ENCODE results near the gene NR5A2.

NR5A2 gene

GRCh38 chr1:200027264-200027823, at the start of gene NR5A2:
NR5A2 (plus strand) TSS chr1:200027710; CDS start chr1:200027848, 138 bp downstream.
- DNase-seq (ENCODE audit: low spot score) = no peak

- DNase-seq (ENCODE audit: low spot score) = no peak
These were observed 49.0 kb upstream of the NR5A2 start for GRCh38 chr1:199978408-199978940.

DNA sequence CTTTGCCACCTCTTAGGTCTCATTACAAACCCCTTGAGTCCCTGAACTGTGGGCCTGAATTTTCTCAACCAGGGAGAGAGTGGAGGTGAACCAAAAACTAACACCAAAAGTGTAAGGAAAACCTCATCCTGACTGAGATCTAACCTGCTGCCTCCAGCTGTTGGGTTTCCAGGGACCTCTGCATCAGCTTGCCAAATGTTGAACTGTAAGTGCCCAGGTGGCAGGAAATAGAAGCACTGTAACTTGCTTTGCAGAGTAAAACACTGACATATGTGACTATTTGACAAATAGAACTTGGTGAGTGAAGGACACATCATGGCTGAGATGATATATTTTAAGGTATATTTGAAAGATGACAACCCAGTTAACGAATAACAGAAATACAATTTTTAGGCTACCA, 48.4 kb upstream of the NR5A2 start:
- DNase-seq (ENCODE audit: low spot score) = no peak

DNA sequence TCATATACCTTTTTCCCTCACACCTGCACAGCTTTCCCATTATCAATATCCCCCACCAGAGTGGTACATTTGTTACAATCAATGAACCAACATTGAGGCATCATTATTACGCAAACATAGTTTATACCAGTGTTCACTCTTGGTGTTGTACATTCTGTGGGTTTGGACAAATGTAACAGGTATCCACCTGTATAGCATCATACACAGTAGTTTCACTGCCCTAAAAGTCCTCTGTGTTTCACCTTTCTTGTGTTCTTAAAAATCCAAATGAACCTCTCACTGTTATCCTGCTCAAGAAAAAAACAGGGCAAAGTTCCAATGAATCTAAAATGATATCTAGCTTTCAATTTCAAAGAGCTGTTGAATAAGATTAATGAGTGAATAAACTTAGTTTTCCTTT, 45.9 kb upstream of the NR5A2 start:
- DNase-seq (ENCODE audit: low spot score) = no peak

DNA sequence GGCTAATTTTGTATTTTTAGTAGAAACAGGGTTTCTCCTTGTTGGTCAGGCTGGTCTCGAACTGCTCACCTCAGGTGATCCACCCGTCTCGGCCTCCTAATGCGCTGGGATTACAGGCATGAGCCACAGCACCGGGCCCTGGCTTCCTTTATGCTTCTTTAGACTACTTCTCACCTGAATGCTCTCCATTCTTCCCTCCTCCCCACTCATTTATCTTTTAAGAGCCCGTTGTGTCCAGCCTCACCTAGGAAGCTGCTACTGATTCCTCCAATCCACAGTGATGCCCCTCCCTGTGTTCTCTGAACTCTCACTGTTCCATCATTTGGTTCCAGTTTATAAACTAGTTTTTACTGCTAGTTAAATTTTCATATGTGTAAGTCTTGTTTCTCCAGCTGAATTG, 44.9 kb upstream of the NR5A2 start:
- DNase-seq (ENCODE audit: low spot score) = no peak

GRCh38 chr1:199983531-199983930, 44.0 kb upstream of the NR5A2 start:
- no peak for DNase-seq (ENCODE audit: low spot score)

- no peak for DNase-seq (ENCODE audit: low spot score)
These were observed 32.3 kb upstream of the NR5A2 start for GRCh38 chr1:199995096-199995685.

DNA sequence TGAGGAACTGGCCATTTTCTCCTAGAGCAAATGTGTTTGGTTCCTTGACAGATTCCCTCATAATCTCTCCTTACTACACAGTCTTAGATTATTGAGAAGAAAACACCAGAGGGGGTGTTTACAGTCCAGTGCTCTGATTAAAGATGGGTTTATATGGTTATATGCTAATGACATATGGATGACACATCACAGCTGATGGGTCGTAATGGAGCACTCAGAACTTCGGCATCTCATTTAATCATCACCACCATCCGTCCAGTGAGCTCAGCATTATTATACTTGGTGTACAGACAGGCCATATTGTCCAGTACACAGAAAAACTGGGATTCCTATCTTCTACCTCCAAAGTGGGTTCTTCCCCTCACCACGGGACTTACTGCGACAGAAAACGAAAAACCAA, 22.3 kb upstream of the NR5A2 start:
- DNase-seq (ENCODE audit: low spot score) = no peak

DNA sequence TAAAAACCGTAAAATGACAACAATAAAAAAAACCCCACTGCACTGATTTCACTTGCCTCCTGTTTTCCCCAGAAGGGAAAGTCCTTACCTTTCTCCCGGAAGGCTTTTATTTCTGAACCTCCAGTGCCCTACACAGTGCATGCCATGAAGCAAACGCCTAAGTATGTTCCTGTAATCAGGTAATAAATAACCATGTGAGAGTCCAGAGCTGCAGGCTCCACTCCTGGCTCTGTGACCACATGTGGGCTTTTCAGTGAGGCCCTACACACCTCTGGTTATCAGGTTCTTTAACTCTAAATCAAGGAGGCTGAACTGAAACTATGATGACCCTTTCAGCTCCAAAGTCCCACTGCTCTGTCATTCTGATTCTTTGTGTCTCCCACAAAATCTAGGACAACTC, 20.8 kb upstream of the NR5A2 start:
- DNase-seq (ENCODE audit: low spot score) = no peak

DNA sequence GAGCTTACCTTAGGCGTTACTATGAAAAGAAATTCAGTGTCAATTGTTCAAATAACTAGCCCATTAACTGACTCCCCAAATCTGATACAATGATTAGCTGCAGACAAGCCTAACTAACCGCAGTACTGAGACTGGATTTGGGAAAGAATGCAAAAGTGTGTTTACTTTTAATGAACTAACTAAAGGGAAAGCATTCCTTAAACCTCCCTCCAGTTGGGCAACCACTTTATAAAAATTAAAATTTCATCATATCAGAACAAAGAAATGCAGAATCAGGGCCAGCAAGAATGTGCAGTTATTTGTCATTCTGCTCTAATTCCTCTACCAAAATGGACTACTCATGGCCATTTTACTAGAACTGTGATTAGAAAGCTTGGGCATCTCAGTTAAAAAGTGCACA, 11.7 kb upstream of the NR5A2 start:
- no peak for DNase-seq (ENCODE audit: low spot score)

DNA sequence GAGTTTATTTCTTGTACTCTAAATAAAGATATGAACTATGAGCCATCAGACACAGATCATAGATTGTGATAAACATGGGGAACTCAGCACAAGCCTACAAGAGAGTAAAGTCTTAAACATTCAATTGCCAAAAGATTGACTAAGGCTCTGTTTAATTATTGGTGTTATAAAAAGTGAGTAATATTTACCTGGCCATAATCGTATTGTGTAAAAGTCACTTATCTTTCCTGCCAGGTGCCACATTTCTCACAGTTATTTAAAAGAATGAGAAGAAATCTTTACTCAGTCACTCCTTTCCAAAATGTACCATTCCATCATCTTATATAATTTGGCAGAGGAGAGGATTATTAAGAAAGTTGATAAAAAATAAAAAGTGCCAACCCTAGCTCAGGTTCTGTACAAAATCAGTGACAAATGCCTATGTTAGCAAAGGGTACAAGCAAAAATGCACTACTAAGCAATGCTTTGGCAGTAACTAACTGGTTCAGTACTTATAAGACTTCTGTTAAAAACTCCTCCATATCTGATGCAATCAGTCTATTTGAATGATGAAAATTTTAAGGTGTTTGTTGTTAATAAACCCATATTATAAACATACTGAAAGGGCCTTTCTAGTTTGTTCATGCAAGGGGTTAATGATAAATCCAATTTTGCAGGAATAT, 5.8 kb upstream of the NR5A2 start:
- DNase-seq (ENCODE audit: low spot score) = no peak

DNA sequence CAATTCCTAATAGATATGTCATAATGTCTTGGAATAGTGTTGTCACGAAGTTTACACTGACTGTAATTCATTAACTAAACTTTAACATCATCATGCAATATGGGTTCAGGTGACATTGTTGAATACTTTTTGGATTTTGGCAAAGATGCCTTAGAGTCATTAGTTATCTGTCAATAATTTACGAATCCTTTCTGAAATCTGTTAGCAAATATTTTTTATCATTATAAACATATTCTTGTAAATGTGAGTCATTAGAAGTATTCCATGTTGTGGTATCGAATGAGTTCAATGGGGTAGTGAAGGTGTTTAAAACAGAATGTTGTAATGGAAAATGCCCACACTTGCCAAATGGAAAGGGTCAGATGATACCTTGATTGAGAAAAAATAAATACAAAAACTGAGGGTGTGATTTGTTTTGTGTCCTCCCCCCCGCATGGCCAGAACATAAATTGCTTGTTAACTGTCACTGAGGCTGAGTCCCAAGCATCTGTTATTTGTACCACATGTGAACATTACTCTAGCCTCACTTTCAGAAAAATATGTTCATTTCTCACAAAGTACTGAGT, 5.2 kb upstream of the NR5A2 start:
- DNase-seq (ENCODE audit: low spot score) = no peak

GRCh38 chr1:200028586-200029034, 1.1 kb downstream of the NR5A2 start:
- DNase-seq (ENCODE audit: low spot score) = no peak

- DNase-seq (ENCODE audit: low spot score) = no peak
These were observed 1.7 kb downstream of the NR5A2 start for GRCh38 chr1:200029035-200029821.

DNA sequence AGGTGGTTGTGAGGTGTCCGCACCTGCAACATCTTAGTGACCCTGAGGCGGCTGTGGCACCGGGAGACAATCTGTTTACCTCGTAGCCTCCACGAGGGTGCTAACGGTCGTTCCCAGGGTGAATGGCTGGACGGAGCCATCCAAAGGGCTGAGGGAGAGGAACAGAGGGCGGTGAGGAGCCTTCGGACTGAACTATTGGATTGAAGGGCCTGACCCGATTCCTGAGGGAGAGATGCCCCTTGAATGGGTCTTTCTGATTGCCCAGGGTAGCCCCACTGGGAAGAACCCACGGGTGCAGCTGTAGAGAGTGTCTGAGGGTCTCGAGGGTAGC, 2.3 kb downstream of the NR5A2 start:
- DNase-seq (ENCODE audit: low spot score) = no peak

GRCh38 chr1:200030791-200031190, 3.3 kb downstream of the NR5A2 start:
- no peak for DNase-seq (ENCODE audit: low spot score)

DNA sequence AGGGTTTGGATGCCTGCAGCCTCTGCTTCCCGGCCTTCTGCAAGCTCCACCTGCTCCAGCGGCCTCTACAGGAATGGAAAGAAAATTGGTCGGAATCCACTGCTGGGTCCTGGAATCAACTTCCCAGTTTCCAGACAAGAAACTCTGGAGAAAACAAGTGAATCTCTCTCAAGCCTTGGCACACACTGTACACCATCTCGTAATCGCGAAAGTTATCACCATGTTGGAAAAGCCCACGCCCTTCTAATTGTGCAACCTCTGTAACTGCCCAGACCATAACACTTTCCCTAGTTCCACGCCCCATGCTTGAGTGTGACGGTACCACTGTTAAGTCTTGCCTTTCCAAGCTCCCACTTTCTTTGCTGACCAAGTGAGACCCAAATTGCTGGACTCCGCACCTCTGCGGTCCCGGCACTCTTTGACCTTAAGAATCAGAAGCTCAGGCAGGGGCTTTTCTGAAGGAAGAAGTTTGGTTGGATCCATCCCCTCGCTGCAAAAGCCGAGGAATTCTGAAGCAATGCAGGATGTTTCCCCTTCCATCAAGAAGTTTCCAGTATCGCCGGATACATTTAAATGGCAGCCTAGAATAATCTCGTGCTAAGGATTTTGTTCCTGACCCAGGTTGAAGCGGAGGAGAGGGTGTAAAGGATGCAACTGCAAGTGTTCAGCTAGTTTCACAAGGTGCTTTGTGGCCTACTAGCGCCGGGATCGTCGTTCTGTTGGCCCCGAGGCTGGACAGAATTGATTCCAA, 6.2 kb downstream of the NR5A2 start:
- DNase-seq (ENCODE audit: low spot score) = no peak

- DNase-seq (ENCODE audit: low spot score) = no peak
These were observed 6.7 kb downstream of the NR5A2 start for GRCh38 chr1:200034262-200034557.

DNA sequence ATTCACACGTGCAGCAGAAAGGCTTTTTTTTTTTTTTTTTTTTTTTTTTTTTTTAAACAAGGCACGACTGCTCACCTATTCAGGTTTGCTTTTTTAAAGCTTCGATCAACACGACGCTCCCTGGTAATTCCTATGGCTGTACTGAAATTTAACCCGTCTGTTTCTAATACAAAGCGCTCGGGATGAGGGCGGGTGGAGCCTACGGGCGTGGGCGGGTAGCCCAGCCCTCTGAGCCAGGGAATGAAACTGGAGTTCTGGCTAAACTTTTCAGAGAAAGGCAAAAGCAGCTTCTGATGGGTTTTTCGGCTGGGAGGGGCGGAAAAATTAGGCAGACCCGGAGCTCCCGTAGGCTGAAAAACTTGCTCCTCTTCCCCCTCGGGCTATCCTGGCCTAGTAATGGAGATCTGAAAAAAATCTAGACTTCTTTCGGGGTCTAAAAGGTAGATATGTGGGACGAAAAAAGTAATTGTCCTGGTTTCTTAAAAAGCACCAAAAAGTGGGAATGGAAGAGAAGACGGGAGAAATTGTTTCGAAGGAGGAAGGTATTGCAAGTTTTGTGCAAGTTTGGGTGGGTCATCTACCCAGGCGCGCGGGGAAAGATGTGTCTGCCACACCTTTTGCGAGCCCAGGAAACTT, 7.4 kb downstream of the NR5A2 start:
- no peak for DNase-seq (ENCODE audit: low spot score)

GRCh38 chr1:200035397-200035955, 8.0 kb downstream of the NR5A2 start:
- no peak for DNase-seq (ENCODE audit: low spot score)

DNA sequence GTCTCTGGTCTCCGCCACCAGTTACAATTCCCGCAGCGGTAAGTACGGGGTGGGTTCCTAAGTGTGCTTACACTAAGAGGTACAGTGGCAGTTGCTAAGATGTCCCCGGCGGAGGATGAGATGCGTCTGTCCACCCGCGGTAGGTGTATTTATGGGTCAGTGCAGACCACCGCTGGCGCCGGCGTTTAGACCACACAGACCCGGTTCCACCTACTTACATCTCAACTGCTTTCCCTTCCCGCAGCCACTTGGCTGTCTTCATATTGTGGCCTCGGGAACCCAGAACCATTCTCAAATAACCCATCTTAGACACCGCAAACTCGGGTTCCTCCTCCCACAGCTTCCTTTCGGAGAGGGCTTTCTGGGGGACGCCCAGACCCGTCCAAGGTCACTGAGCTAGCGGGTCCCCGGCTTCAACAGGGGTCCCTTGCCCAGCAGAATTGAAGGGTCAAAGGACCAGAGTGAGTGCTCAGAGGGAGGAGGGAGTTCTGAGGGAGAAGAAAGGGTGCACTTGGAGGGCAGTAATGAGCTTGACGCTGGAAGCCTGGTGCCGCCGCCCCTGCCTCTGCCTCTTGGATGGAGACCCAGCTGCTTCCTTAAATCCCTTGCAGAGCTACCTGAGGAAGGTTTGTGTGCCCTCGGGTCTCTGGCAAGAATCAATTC, 8.6 kb downstream of the NR5A2 start:
- no peak for DNase-seq (ENCODE audit: low spot score)
